LNCAP (cell line): ENCODE measurements around the gene PSENEN.

Source experiments
- TF ChIP-seq, protein P1 (sequence below): fragments of 450-650 bp; IDR thresholded peaks from 2 replicates; pipeline ENCODE4 v1.5.1; 2017; ENCODE audit warnings: mild to moderate bottlenecking

Gene PSENEN

GRCh38 chr19:35715981-35716800 is 29.3 kb upstream of the PSENEN start:
- TF ChIP-seq, protein P1, sequence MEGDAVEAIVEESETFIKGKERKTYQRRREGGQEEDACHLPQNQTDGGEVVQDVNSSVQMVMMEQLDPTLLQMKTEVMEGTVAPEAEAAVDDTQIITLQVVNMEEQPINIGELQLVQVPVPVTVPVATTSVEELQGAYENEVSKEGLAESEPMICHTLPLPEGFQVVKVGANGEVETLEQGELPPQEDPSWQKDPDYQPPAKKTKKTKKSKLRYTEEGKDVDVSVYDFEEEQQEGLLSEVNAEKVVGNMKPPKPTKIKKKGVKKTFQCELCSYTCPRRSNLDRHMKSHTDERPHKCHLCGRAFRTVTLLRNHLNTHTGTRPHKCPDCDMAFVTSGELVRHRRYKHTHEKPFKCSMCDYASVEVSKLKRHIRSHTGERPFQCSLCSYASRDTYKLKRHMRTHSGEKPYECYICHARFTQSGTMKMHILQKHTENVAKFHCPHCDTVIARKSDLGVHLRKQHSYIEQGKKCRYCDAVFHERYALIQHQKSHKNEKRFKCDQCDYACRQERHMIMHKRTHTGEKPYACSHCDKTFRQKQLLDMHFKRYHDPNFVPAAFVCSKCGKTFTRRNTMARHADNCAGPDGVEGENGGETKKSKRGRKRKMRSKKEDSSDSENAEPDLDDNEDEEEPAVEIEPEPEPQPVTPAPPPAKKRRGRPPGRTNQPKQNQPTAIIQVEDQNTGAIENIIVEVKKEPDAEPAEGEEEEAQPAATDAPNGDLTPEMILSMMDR, result no peak

GRCh38 chr19:35716801-35717664 is 28.4 kb upstream of the PSENEN start:
- TF ChIP-seq, protein P1, result peak; percentile 94

GRCh38 chr19:35717665-35718344 is 27.6 kb upstream of the PSENEN start, which contains the start of gene KMT2B:
Gene KMT2B, plus strand, starts transcription at chr19:35718003. Its CDS starts 16 bp downstream, at chr19:35718019.
- TF ChIP-seq, protein P1, result no peak

DNA sequence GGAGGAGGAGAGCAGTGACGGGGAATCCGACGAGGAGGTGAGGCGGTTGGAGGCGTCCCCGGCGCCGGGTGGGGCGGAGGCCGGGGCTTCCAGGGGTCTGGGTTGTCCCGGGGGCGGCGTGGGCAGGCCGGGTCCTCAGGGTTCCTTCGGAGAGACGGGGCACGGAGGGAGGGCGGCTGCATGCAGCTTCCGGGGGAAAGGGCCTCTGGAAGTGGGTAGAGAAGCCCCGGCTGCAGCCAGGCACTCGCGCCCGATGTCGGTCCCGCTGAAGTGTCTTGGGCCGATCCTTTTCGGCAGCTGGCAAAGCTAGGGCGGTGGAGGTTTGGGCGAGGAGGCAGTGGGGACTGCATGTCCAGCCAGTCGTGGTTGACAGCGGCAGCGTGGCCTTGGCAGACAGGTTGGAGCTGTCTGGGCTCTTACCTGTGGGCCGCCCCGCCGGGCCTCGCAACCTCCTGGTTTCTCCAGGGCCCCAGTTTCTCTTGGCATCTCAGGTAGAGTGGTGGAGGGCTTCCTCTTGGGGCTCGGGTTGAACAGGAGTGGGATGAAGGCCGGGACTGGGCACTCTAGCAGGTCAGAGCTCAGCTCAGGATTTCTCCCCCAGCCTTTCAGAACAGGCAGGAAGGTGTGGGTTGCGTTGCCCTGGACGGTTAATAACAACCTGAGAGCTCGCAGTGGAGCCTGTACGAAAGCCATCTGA is 27.0 kb upstream of the PSENEN start:
- TF ChIP-seq, protein P1, result no peak

- TF ChIP-seq, protein P1, result no peak
Observed at GRCh38 chr19:35719402-35720162, 25.9 kb upstream of the PSENEN start.

DNA sequence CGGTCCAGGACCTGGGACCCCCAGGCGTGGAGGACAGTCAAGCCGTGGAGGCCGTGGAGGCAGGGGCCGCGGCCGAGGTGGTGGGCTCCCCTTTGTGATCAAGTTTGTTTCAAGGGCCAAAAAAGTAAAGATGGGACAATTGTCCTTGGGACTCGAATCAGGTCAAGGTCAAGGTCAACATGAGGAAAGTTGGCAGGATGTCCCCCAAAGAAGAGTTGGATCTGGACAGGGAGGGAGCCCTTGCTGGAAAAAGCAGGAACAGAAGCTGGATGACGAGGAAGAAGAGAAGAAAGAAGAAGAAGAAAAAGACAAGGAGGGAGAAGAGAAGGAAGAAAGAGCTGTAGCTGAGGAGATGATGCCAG is 25.3 kb upstream of the PSENEN start:
- TF ChIP-seq, protein P1, result no peak
